SU-DHL-6 (cell line): Measurements from ENCODE around the gene TCF12.

Experiments
- H2AFZ ChIP-seq: fragments of 200-600 bp; sonication (generic); 2 replicates; pipeline ENCODE4 v1.6.1; 2014; ENCODE audit warnings: low read depth, mild to moderate bottlenecking, moderate library complexity, mixed read lengths, antibody characterized with exemption, low read length; ENCODE audit not compliant: severe bottlenecking
- H3F3A ChIP-seq: fragments of 200-600 bp; shearing (Covaris generic); 2 replicates; pipeline ENCODE4 v1.6.0; 2016; ENCODE audit warnings: antibody characterized with exemption, mild to moderate bottlenecking; ENCODE audit not compliant: insufficient read depth
- H3K27ac ChIP-seq: fragments of 200-600 bp; sonication (generic); 2 replicates; pipeline ENCODE4 v1.5.1; 2016; ENCODE audit warnings: low read depth, mild to moderate bottlenecking, low read length, moderate library complexity, mixed read lengths
- H3K27me3 ChIP-seq: fragments of 200-600 bp; sonication (generic), shearing (Covaris generic); 2 replicates; pipeline ENCODE4 v1.6.0; 2014; ENCODE audit warnings: mild to moderate bottlenecking, low read length
- H3K36me3 ChIP-seq: fragments of 200-600 bp; sonication (generic); 2 replicates; pipeline ENCODE4 v1.6.1; 2014; ENCODE audit warnings: mild to moderate bottlenecking, low read length, mixed read lengths
- H3K4me2 ChIP-seq: fragments of 300-600, 200-600 bp; shearing (Covaris generic), sonication (generic); 2 replicates; pipeline ENCODE4 v1.6.0; 2014; ENCODE audit warnings: low read length, low read depth, mild to moderate bottlenecking; ENCODE audit not compliant: poor library complexity, severe bottlenecking
- H3K4me3 ChIP-seq: fragments of 200-600 bp; sonication (generic); 2 replicates; pipeline ENCODE4 v1.5.1; 2014; ENCODE audit warnings: antibody characterized with exemption, low read length, mild to moderate bottlenecking, mixed read lengths; ENCODE audit not compliant: insufficient read depth, poor library complexity, severe bottlenecking
- H3K79me2 ChIP-seq: fragments of 200-600 bp; sonication (generic); 2 replicates; pipeline ENCODE4 v1.6.1; 2014; ENCODE audit warnings: mild to moderate bottlenecking, low read length, moderate library complexity; ENCODE audit not compliant: insufficient read depth
- H3K9ac ChIP-seq: fragments of 200-600 bp; sonication (generic); 2 replicates; pipeline ENCODE4 v1.7.0; 2014; ENCODE audit warnings: mild to moderate bottlenecking, low read length
- H3K9me2 ChIP-seq: fragments of 200-600 bp; sonication (generic); replicated peaks from 2 replicates; pipeline ENCODE4 v1.6.1; 2014; ENCODE audit warnings: low read length; ENCODE audit not compliant: insufficient read depth
- H3K9me3 ChIP-seq: fragments of 200-600 bp; sonication (generic); 2 replicates; pipeline ENCODE4 v1.6.1; 2014; ENCODE audit warnings: low read length, mixed read lengths; ENCODE audit not compliant: insufficient read depth
- H4K20me1 ChIP-seq: fragments of 200-600 bp; sonication (generic); 2 replicates; pipeline ENCODE4 v1.6.1; 2014; ENCODE audit warnings: low read depth, mild to moderate bottlenecking, antibody characterized with exemption, low read length, moderate library complexity, mixed read lengths
- EZH2phosphoT487 ChIP-seq: fragments of 200-600 bp; sonication (generic), shearing (Covaris generic); conservative IDR thresholded peaks from 2 replicates; pipeline ENCODE4 v1.6.1; 2018; ENCODE audit warnings: mild to moderate bottlenecking, antibody characterized with exemption, low read length, moderate library complexity, mixed read lengths
- TF ChIP-seq, protein P1 (sequence below): fragments of 200-600 bp; sonication (generic); IDR thresholded peaks from one replicate; pipeline ENCODE4 v1.5.1; 2017; ENCODE audit warnings: antibody characterized with exemption, mild to moderate bottlenecking, low read length, moderate library complexity; ENCODE audit not compliant: insufficient read depth, poor library complexity, severe bottlenecking

Gene TCF12

DNA sequence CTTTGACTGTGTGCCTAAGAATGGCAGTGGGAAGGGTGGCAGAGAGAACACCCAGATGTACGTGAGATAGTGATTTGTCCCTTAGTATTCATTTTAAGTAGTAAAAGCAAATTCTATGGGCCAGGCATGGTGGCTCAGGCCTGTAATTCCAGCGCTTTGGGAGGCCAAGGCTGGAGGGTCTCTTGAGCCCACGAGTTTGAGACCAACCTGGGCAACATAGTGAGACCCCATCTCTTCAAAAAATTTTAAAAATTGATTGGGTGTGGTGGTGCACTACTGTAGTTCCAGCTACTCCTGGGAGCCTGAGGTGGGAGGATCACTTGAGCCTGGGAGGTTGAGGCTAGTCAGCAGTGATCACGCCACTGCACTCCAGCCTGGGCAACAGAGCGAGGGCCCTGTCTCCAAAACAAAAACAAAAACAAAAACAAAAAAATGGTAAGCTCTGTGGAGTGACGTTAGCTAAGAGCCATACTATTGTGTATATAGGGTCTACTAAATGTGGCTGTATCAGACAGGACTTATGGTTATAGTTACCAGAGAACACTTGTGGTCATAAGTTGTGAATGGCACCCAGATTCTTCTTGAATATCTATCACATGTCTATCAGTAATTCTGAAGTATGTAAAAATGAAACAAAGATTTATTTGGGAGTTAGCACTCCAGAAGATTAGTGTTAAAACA, 171.5 kb downstream of the TCF12 start:
- H3K4me2 ChIP-seq, result no peak overlapping the region
- H3K27ac ChIP-seq, result no peak overlapping the region
- no peaks in the 10 kb centered on the region for H4K20me1 ChIP-seq
- no peaks in the 10 kb centered on the region for H3K79me2 ChIP-seq
- H2AFZ ChIP-seq, result no peak overlapping the region
- H3K9me2 ChIP-seq, result no peaks in the 10 kb centered on the region
- H3K36me3 ChIP-seq, result peaks cover 7% of the 10 kb centered on the region; the same call in 1 of the 2 replicates
- no peaks in the 10 kb centered on the region for H3K9me3 ChIP-seq
- TF ChIP-seq EZH2phosphoT487, result no peak
- TF ChIP-seq, protein P1, sequence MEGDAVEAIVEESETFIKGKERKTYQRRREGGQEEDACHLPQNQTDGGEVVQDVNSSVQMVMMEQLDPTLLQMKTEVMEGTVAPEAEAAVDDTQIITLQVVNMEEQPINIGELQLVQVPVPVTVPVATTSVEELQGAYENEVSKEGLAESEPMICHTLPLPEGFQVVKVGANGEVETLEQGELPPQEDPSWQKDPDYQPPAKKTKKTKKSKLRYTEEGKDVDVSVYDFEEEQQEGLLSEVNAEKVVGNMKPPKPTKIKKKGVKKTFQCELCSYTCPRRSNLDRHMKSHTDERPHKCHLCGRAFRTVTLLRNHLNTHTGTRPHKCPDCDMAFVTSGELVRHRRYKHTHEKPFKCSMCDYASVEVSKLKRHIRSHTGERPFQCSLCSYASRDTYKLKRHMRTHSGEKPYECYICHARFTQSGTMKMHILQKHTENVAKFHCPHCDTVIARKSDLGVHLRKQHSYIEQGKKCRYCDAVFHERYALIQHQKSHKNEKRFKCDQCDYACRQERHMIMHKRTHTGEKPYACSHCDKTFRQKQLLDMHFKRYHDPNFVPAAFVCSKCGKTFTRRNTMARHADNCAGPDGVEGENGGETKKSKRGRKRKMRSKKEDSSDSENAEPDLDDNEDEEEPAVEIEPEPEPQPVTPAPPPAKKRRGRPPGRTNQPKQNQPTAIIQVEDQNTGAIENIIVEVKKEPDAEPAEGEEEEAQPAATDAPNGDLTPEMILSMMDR, result no peak
- H3K4me3 ChIP-seq, result no peak overlapping the region
- no peaks in the 10 kb centered on the region for H3K27me3 ChIP-seq
- H3F3A ChIP-seq, result no peaks in the 10 kb centered on the region
- H3K9ac ChIP-seq, result no peak overlapping the region

- H3K9me3 ChIP-seq, result no peaks in the 10 kb centered on the region
- no peaks in the 10 kb centered on the region for H3K9me2 ChIP-seq
- no peak overlapping the region for H3K9ac ChIP-seq
- H3K27me3 ChIP-seq, result no peaks in the 10 kb centered on the region
- H3K4me3 ChIP-seq, result no peak overlapping the region
- H3K27ac ChIP-seq, result no peak overlapping the region
- TF ChIP-seq, protein P1, result no peak
- no peak for TF ChIP-seq EZH2phosphoT487
- H3K79me2 ChIP-seq, result no peaks in the 10 kb centered on the region
- H2AFZ ChIP-seq, result no peak overlapping the region
- peaks cover 7% of the 10 kb centered on the region; the same call in 1 of the 2 replicates for H3K36me3 ChIP-seq
- H3F3A ChIP-seq, result no peaks in the 10 kb centered on the region
- no peak overlapping the region for H3K4me2 ChIP-seq
- no peaks in the 10 kb centered on the region for H4K20me1 ChIP-seq
Observed at GRCh38 chr15:57090496-57090859, 172.0 kb downstream of the TCF12 start.

DNA sequence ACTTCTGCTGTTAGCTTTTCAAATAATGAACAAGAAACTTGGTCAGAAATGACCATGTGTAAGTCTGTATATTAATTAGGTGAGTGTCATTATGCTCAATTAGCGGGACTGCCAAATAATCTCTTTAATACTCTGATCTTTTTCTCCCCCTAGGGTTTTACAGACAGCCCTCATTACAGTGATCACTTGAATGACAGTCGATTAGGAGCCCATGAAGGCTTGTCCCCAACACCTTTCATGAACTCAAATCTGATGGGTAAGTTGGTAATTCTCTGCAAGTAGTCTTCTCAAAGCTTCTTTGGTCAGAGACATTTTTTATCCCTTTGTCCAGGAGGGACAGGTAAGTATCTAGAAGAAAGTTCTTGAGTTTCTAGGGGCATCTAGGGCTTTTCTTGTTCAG, 173.2 kb downstream of the TCF12 start:
- Histone ChIP-seq H3K79me2 (no peaks in the 10 kb centered on the region), H3K36me3 (peaks cover 7% of the 10 kb centered on the region; the same call in 1 of the 2 replicates), H3K9ac (no peak overlapping the region), H2AFZ (no peak overlapping the region), H4K20me1 (no peaks in the 10 kb centered on the region), H3K9me3 (no peaks in the 10 kb centered on the region), H3F3A (no peaks in the 10 kb centered on the region), H3K9me2 (no peaks in the 10 kb centered on the region), H3K27ac (no peak overlapping the region), H3K4me2 (no peak overlapping the region), H3K27me3 (no peaks in the 10 kb centered on the region), H3K4me3 (no peak overlapping the region)
- TF ChIP-seq EZH2phosphoT487, result no peak
- TF ChIP-seq, protein P1, result no peak
